ENCODE data around the gene NHSL2. TPM values are rescaled to one million over a fixed set of nuclear protein-coding genes. Genes with fewer than 3 reads are reported as not detected.
A peak's percentile ranks its signal among the peaks of the same experiment; 100 is the strongest.

Gene NHSL2
- total and polyA plus RNA-seq, 2 of the 13 experiments (the other 11 are each of a cell fraction or from before 2014, with no cell fraction given) = not detected

DNA sequence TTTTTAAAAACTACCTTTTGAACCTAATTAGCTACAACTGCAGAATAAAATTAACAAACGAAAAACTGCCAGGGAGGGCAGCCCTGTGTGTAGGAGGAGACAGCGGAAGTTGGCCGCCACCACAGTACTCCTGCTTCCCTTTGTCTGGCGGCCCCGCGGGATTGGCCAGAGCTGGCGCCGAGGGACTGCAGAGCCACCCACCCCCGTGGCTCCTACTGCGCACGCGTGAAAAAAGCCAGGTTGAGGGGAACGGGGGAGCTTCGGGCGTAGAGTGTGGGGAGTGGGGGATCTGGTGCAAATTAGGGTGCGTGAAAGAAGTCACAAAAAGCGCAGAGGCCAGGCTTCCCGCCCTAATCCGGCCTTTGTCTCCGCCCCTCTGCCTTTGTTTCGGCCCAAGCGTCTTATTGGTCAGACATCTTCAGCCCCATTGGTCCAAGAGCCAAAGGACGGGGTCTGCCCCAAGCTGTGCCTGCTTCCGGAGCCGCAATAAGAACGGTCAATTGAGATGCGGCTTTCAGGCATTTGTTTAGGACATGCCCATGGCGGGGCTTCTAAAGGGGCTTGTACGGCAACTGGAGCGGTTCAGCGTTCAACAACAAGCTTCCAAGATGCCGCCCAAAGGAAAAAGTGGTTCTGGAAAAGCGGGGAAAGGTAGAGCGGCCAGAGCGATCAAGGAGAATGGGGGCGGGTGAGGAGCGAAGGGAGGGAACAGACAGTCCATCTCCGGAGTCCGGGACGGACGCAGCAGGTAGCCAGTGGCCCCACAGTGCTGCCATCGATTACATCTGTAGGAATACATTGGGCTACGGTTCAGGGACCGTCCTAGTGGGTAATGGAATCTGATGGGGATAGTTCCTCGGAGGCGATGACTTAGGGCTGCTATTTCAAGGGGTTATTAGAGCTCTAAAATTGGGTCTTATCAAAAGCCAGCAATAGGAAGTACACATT, 270.8 kb downstream of the NHSL2 start, which contains the start of gene PIN4 (continued):
- TF ChIP-seq YY1 (IDR thresholded peaks at IDR 0.05; ENCODE audit: insufficient read depth, insufficient replicate concordance, low read depth, low read length) (peak; percentile 77), ZNF616 (CRISPR knock-in tag; IDR thresholded peaks at IDR 0.05; ENCODE audit: low read depth) (no peak), FOXK2 (IDR thresholded peaks at IDR 0.05) (peak; percentile 44; the same call in 1 of the 2 replicates), ZNF841 (CRISPR knock-in tag; IDR thresholded peaks at IDR 0.05; ENCODE audit: borderline replicate concordance) (no peak), NFYB (CRISPR knock-in tag; IDR thresholded peaks at IDR 0.05) (peak; percentile 83), CREB1 (IDR thresholded peaks at IDR 0.05) (no peak), CREB1 (CRISPR knock-in tag; IDR thresholded peaks at IDR 0.05) (peak; percentile 34), BORCS8-MEF2B (CRISPR knock-in tag; IDR thresholded peaks at IDR 0.05) (0 out of 2 replicates have a peak, but pooled peaks have one; percentile 35), ZNF879 (CRISPR knock-in tag; IDR thresholded peaks at IDR 0.05) (no peak), DR1 (CRISPR knock-in tag; IDR thresholded peaks at IDR 0.05) (peak; percentile 98), TAF15 (IDR thresholded peaks at IDR 0.05; ENCODE audit: low read depth, low read length, poor library complexity, severe bottlenecking) (no peak), KMT2A (CRISPR knock-in tag; IDR thresholded peaks at IDR 0.05) (no peak), ISL2 (CRISPR knock-in tag; IDR thresholded peaks at IDR 0.05) (no peak), ATF1 (CRISPR knock-in tag; IDR thresholded peaks at IDR 0.05) (no peak), ETV5 (CRISPR knock-in tag; IDR thresholded peaks at IDR 0.05; ENCODE audit: borderline replicate concordance) (no peak), ZNF775 (CRISPR knock-in tag; IDR thresholded peaks at IDR 0.05; ENCODE audit: borderline replicate concordance) (no peak), TBX2 (CRISPR knock-in tag; IDR thresholded peaks at IDR 0.05; ENCODE audit: borderline replicate concordance) (no peak), CBFB (CRISPR knock-in tag; IDR thresholded peaks at IDR 0.05) (no peak), ZZZ3 (CRISPR knock-in tag; IDR thresholded peaks at IDR 0.05; ENCODE audit: borderline replicate concordance) (no peak), MXI1 (IDR thresholded peaks at IDR 0.05; ENCODE audit: borderline replicate concordance, low read depth, low read length) (no peak), SAP130 (CRISPR knock-in tag; IDR thresholded peaks at IDR 0.05; ENCODE audit: low read depth) (peak; percentile 66), TOPORS (CRISPR knock-in tag; IDR thresholded peaks at IDR 0.05) (peak; percentile 30; the same call in 1 of the 2 replicates), RELA (CRISPR knock-in tag; IDR thresholded peaks at IDR 0.05) (no peak), EZH2 (conservative IDR thresholded peaks at IDR 0.05; ENCODE audit: low read depth, low read length) (no peak), HCFC1 (IDR thresholded peaks at IDR 0.05; ENCODE audit: low read depth, low read length) (no peak; the same call in 1 of the 2 replicates)
- TF ChIP-seq, protein P1, sequence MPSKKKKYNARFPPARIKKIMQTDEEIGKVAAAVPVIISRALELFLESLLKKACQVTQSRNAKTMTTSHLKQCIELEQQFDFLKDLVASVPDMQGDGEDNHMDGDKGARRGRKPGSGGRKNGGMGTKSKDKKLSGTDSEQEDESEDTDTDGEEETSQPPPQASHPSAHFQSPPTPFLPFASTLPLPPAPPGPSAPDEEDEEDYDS (CRISPR knock-in tag; IDR thresholded peaks at IDR 0.05) = peak; percentile 98
- TF ChIP-seq, protein P2, sequence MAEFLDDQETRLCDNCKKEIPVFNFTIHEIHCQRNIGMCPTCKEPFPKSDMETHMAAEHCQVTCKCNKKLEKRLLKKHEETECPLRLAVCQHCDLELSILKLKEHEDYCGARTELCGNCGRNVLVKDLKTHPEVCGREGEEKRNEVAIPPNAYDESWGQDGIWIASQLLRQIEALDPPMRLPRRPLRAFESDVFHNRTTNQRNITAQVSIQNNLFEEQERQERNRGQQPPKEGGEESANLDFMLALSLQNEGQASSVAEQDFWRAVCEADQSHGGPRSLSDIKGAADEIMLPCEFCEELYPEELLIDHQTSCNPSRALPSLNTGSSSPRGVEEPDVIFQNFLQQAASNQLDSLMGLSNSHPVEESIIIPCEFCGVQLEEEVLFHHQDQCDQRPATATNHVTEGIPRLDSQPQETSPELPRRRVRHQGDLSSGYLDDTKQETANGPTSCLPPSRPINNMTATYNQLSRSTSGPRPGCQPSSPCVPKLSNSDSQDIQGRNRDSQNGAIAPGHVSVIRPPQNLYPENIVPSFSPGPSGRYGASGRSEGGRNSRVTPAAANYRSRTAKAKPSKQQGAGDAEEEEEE (CRISPR knock-in tag; IDR thresholded peaks at IDR 0.05; ENCODE audit: borderline replicate concordance) = no peak
- TF ChIP-seq, protein P3, sequence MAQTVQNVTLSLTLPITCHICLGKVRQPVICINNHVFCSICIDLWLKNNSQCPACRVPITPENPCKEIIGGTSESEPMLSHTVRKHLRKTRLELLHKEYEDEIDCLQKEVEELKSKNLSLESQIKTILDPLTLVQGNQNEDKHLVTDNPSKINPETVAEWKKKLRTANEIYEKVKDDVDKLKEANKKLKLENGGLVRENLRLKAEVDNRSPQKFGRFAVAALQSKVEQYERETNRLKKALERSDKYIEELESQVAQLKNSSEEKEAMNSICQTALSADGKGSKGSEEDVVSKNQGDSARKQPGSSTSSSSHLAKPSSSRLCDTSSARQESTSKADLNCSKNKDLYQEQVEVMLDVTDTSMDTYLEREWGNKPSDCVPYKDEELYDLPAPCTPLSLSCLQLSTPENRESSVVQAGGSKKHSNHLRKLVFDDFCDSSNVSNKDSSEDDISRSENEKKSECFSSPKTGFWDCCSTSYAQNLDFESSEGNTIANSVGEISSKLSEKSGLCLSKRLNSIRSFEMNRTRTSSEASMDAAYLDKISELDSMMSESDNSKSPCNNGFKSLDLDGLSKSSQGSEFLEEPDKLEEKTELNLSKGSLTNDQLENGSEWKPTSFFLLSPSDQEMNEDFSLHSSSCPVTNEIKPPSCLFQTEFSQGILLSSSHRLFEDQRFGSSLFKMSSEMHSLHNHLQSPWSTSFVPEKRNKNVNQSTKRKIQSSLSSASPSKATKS (CRISPR knock-in tag; IDR thresholded peaks at IDR 0.05) = no peak

Measured in HepG2 (cell line).